Neural progenitor cell (in vitro differentiated cells): Measurements from ENCODE around the gene SUGP1. TPM values are rescaled to one million over a fixed set of nuclear protein-coding genes. Genes with fewer than 3 reads are reported as not detected.

ENCODE experiments used
- DNase-seq: peaks from one replicate; pipeline ENCODE4 v3.0.0-alpha.2; 2016; ENCODE audit warnings: low spot score
- H2AFZ ChIP-seq: fragments of 200-600 bp; sonication (generic); replicated peaks from 2 replicates; pipeline ENCODE4 v1.6.1; 2016; ENCODE audit warnings: antibody characterized with exemption
- H3F3A ChIP-seq: fragments of 200-600 bp; sonication (generic); 2 replicates; pipeline ENCODE4 v1.6.1; 2016; ENCODE audit warnings: antibody characterized with exemption, low read depth
- H3K27ac ChIP-seq: fragments of 200-600 bp; sonication (generic); 2 replicates; pipeline ENCODE4 v1.5.1; 2016; ENCODE audit warnings: mild to moderate bottlenecking
- H3K27me3 ChIP-seq: fragments of 200-600 bp; sonication (generic); 2 replicates; pipeline ENCODE4 v1.6.1; 2016; ENCODE audit warnings: mild to moderate bottlenecking, moderate library complexity
- H3K36me3 ChIP-seq: fragments of 200-600 bp; sonication (generic); 2 replicates; pipeline ENCODE4 v1.5.1; 2016
- H3K4me1 ChIP-seq: fragments of 200-600 bp; sonication (generic); 2 replicates; pipeline ENCODE4 v1.6.1; 2016; ENCODE audit warnings: mixed run types
- H3K4me2 ChIP-seq: fragments of 200-600 bp; sonication (generic); 2 replicates; pipeline ENCODE4 v1.6.1; 2016
- H3K4me3 ChIP-seq: fragments of 200-600 bp; sonication (generic); 2 replicates; pipeline ENCODE4 v1.5.1; 2016
- H3K79me2 ChIP-seq: fragments of 200-600 bp; sonication (generic); 2 replicates; pipeline ENCODE4 v1.6.1; 2016; ENCODE audit warnings: low read depth
- H3K9ac ChIP-seq: fragments of 200-600 bp; sonication (generic); 2 replicates; pipeline ENCODE4 v1.6.1; 2016
- H3K9me3 ChIP-seq: fragments of 200-600 bp; sonication (generic); 2 replicates; pipeline ENCODE4 v1.5.1; 2016; ENCODE audit warnings: low read depth
- H4K20me1 ChIP-seq: fragments of 200-600 bp; sonication (generic); 2 replicates; pipeline ENCODE4 v1.6.1; 2016; ENCODE audit warnings: low read depth
- H3K27ac Mint-ChIP-seq: 3 replicates; pipeline ENCODE4 v1.8.0; 2021; ENCODE audit warnings: mixed read lengths
- H3K27me3 Mint-ChIP-seq: 2 replicates; pipeline ENCODE4 v1.8.0; 2022; ENCODE audit warnings: low read depth, mild to moderate bottlenecking, inconsistent platforms, moderate library complexity, mixed read lengths; ENCODE audit not compliant: insufficient read depth
- H3K36me3 Mint-ChIP-seq: 3 replicates; pipeline ENCODE4 v1.8.0; 2021; ENCODE audit warnings: mixed read lengths
- H3K4me1 Mint-ChIP-seq: 3 replicates; pipeline ENCODE4 v1.8.0; 2021; ENCODE audit warnings: mixed read lengths
- H3K4me3 Mint-ChIP-seq: 3 replicates; pipeline ENCODE4 v1.8.0; 2021; ENCODE audit warnings: mild to moderate bottlenecking, moderate library complexity, mixed read lengths
- H3K9me3 Mint-ChIP-seq: 3 replicates; pipeline ENCODE4 v1.8.0; 2020; ENCODE audit warnings: mixed read lengths
- EZH2 ChIP-seq: fragments of 200-600 bp; sonication (generic); IDR thresholded peaks from 2 replicates; pipeline ENCODE4 v1.6.1; 2017; ENCODE audit warnings: antibody characterized with exemption, mild to moderate bottlenecking, moderate library complexity
- EZH2phosphoT487 ChIP-seq: fragments of 200-600 bp; sonication (generic); IDR thresholded peaks from 2 replicates; pipeline ENCODE4 v1.6.1; 2017; ENCODE audit warnings: antibody characterized with exemption
- total RNA-seq: library from RNA; depleted of rRNA; stranded (reverse); fragments of >200 nt; gene quantifications from 2 replicates; pipeline ENCODE4 v1.2.3, GENCODE V29; 2015; ENCODE audit warnings: low replicate concordance
- TF ChIP-seq, protein P1 (sequence below): fragments of 200-600 bp; sonication (generic); IDR thresholded peaks from 2 replicates; pipeline ENCODE4 v1.5.1; 2017; ENCODE audit warnings: antibody characterized with exemption, mild to moderate bottlenecking

SUGP1 gene
- total RNA-seq, 1 donor from 2014 or later, result 46.1 TPM

GRCh38 chr19:19285686-19286085 is 34.6 kb downstream of the SUGP1 start:
- Mint-ChIP-seq H3K4me3 (no peak overlapping the region), H3K27me3 (peaks cover 2% of the 10 kb centered on the region), H3K4me1 (no peaks in the 10 kb centered on the region), H3K36me3 (peaks cover 27% of the 10 kb centered on the region), H3K27ac (no peak overlapping the region), H3K9me3 (no peaks in the 10 kb centered on the region)
- Histone ChIP-seq H3K4me2 (no peak overlapping the region), H3K9ac (no peak overlapping the region), H2AFZ (no peak overlapping the region), H4K20me1 (no peaks in the 10 kb centered on the region), H3K27me3 (no peaks in the 10 kb centered on the region), H3K27ac (no peak overlapping the region), H3K4me3 (no peak overlapping the region), H3F3A (no peaks in the 10 kb centered on the region), H3K9me3 (no peaks in the 10 kb centered on the region), H3K4me1 (no peaks in the 10 kb centered on the region), H3K36me3 (no peaks in the 10 kb centered on the region), H3K79me2 (no peaks in the 10 kb centered on the region)
- TF ChIP-seq, protein P1, sequence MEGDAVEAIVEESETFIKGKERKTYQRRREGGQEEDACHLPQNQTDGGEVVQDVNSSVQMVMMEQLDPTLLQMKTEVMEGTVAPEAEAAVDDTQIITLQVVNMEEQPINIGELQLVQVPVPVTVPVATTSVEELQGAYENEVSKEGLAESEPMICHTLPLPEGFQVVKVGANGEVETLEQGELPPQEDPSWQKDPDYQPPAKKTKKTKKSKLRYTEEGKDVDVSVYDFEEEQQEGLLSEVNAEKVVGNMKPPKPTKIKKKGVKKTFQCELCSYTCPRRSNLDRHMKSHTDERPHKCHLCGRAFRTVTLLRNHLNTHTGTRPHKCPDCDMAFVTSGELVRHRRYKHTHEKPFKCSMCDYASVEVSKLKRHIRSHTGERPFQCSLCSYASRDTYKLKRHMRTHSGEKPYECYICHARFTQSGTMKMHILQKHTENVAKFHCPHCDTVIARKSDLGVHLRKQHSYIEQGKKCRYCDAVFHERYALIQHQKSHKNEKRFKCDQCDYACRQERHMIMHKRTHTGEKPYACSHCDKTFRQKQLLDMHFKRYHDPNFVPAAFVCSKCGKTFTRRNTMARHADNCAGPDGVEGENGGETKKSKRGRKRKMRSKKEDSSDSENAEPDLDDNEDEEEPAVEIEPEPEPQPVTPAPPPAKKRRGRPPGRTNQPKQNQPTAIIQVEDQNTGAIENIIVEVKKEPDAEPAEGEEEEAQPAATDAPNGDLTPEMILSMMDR, result no peak
- TF ChIP-seq EZH2phosphoT487 (no peak), EZH2 (no peak)
- no peak for DNase-seq

DNA sequence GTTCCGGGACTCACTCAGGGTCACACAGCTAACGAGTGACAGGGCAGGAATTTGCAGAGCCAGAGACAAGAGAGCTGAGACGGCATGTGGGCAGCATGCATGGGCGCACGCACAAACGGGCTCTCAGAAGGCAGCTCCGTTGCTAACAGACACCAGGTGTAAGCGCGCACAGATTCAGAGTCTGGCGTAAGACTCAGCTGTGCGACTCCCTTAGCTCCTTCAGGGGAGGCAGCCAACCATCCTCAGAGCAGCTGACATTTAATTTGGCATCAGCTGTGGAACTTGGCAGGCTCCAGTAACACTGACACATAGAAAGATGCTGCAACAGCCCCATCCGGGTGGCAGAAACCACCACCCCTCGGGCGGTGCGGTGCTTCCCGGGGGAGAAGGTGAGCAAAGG is 39.7 kb downstream of the SUGP1 start:
- H3K9me3 ChIP-seq, result no peaks in the 10 kb centered on the region
- H3K27me3 ChIP-seq, result no peaks in the 10 kb centered on the region
- Mint-ChIP-seq H3K4me3 (no peak overlapping the region), H3K27ac (no peak overlapping the region), H3K9me3 (no peaks in the 10 kb centered on the region), H3K4me1 (no peaks in the 10 kb centered on the region), H3K36me3 (peaks cover 20% of the 10 kb centered on the region), H3K27me3 (peaks cover 2% of the 10 kb centered on the region)
- no peaks in the 10 kb centered on the region for H3K36me3 ChIP-seq
- DNase-seq, result no peak
- TF ChIP-seq, protein P1, result no peak
- TF ChIP-seq EZH2phosphoT487 (no peak), EZH2 (no peak)
- no peaks in the 10 kb centered on the region for H3F3A ChIP-seq
- H3K4me2 ChIP-seq, result no peak overlapping the region
- H2AFZ ChIP-seq, result no peak overlapping the region
- no peaks in the 10 kb centered on the region for H3K4me1 ChIP-seq
- H4K20me1 ChIP-seq, result no peaks in the 10 kb centered on the region
- no peak overlapping the region for H3K27ac ChIP-seq
- no peak overlapping the region for H3K4me3 ChIP-seq
- H3K79me2 ChIP-seq, result no peaks in the 10 kb centered on the region
- no peak overlapping the region for H3K9ac ChIP-seq

- no peaks in the 10 kb centered on the region for H3K9me3 Mint-ChIP-seq
- no peaks in the 10 kb centered on the region for H3K4me1 Mint-ChIP-seq
- Histone ChIP-seq H4K20me1 (no peaks in the 10 kb centered on the region), H3K79me2 (no peaks in the 10 kb centered on the region), H3K27me3 (no peaks in the 10 kb centered on the region), H2AFZ (no peak overlapping the region), H3K4me3 (no peak overlapping the region), H3K9me3 (no peaks in the 10 kb centered on the region), H3K27ac (no peak overlapping the region), H3K9ac (no peak overlapping the region), H3K36me3 (no peaks in the 10 kb centered on the region), H3F3A (no peaks in the 10 kb centered on the region), H3K4me2 (no peak overlapping the region), H3K4me1 (no peaks in the 10 kb centered on the region)
- no peak overlapping the region for H3K4me3 Mint-ChIP-seq
- H3K36me3 Mint-ChIP-seq, result peaks cover 20% of the 10 kb centered on the region
- no peak for DNase-seq
- H3K27ac Mint-ChIP-seq, result no peak overlapping the region
- peaks cover 2% of the 10 kb centered on the region for H3K27me3 Mint-ChIP-seq
- TF ChIP-seq EZH2phosphoT487 (no peak), EZH2 (no peak)
- TF ChIP-seq, protein P1, result no peak
Observed at GRCh38 chr19:19279853-19280252, 40.5 kb downstream of the SUGP1 start.
